Epidermal melanocyte (primary cell): ENCODE results near the gene UGT1A6.

Experiments
- DNase-seq: peaks from one replicate; pipeline ENCODE4 v3.0.0; 2011; ENCODE audit warnings: low spot score; ENCODE audit not compliant: insufficient read length

UGT1A6 gene

GRCh38 chr2:233818639-233819621, 126.2 kb downstream of the UGT1A6 start:
- DNase-seq: no peak

GRCh38 chr2:233819884-233820773, 127.4 kb downstream of the UGT1A6 start:
- DNase-seq: no peak

DNA sequence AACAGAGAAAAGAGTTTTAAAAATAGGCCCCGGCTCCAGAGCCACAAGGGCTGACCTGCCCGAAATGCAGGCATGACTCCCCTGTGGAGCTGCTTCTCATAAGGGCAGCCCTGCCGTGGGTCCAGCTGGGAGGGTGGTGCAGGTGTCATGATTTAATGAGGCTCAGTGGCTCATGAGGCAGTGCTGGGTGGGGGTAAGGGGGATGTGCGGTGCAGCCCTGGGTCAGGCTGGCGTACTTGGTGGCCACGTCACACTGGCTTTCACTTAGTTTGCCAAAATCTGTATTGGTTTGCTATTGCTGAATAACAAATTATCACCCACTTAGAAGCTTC, 128.1 kb downstream of the UGT1A6 start:
- DNase-seq: no peak

DNA sequence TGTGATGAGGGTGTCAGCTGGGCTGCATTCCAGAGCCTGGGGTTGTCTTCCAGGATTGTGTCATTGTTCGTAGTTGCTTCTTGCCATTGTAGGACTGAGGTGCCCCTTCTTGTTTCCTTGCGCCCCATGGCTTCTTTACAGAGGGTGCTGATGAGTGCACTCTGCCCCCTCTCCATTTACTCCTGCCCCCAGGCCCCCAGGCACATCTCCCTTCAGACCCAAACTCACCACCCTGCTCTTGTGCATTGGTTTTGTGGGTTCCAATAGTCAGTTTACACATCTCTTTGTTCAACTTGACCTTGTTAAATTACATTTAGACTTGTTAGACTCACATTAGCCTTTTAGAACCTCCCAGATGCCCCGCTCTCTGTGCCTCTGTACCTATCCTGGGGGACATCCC, 128.5 kb downstream of the UGT1A6 start:
- no peak for DNase-seq

- DNase-seq: no peak
Observed at GRCh38 chr2:233821709-233822100, 129.0 kb downstream of the UGT1A6 start.

DNA sequence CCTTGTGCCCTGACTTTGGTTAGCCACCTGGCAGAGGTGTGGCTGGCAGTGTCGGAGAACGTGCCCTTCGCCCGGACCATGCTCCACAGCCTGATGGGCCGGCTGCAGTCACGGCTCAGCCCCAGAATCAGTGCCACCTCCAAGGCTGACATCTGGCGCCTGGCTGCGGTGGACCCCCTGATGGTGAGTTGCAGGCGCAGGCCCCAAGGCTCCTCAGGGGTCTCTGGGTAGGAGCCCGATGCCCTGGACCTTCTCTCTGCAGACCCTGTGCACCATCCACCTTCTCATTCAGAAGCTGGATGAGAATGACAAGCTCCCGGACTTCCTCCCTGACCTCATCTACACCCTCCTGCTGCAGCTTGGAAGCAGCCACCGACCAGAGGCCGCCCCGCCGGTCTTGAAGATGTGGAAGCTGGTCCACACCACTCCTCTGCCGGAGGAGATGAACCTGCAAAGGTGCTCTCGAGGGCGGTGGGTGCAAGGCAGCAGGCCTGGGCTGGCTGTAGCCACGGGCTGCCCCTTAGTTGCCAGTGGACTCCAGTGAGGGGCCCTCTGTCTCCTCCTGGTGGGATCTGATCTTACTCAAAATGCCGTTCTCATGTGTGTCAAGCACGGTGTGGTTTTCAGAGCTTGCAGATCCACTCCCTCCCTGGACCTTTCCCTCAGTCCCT, 129.5 kb downstream of the UGT1A6 start:
- DNase-seq: no peak
